ENCODE data around the gene PNPT1.
A peak's percentile ranks its signal among the peaks of the same experiment; 100 is the strongest.
"Not testable (repeated sequence)": the region's sequence is repeated elsewhere in the genome, so short reads cannot be mapped to it uniquely, and the experiment has no call there.

Gene PNPT1

GRCh38 chr2:55653255-55653654 is 40.4 kb downstream of the PNPT1 start:
- no peak for DNase-seq

- no peak for DNase-seq
These were observed 44.4 kb downstream of the PNPT1 start for GRCh38 chr2:55649211-55649610.

GRCh38 chr2:55636831-55637230 is 56.8 kb downstream of the PNPT1 start:
- DNase-seq, result no peak

- DNase-seq, result no peak
These were observed 64.7 kb downstream of the PNPT1 start for GRCh38 chr2:55628931-55629330.

- no peak for DNase-seq
These were observed 65.7 kb downstream of the PNPT1 start for GRCh38 chr2:55627915-55628314.

GRCh38 chr2:55621802-55622201 is 71.8 kb downstream of the PNPT1 start:
- DNase-seq, result no peak

- DNase-seq, result no peak
These were observed 73.4 kb downstream of the PNPT1 start for GRCh38 chr2:55620123-55620779.

- peak; percentile 61 for DNase-seq
These were observed 75.2 kb downstream of the PNPT1 start for GRCh38 chr2:55618275-55619055.

GRCh38 chr2:55618025-55618274 is 75.7 kb downstream of the PNPT1 start:
- DNase-seq, result no peak

GRCh38 chr2:55617175-55618024 is 76.2 kb downstream of the PNPT1 start, which contains the start of gene PPP4R3B:
PPP4R3B (minus strand) TSS chr2:55617622; CDS start chr2:55617285, 337 bp downstream.
- peak; percentile 100 for DNase-seq

GRCh38 chr2:55616551-55617174 is 77.0 kb downstream of the PNPT1 start:
- peak; percentile 67 for DNase-seq

- no peak for DNase-seq
These were observed 81.6 kb downstream of the PNPT1 start for GRCh38 chr2:55611997-55612396.

- DNase-seq, result no peak
These were observed 82.5 kb downstream of the PNPT1 start for GRCh38 chr2:55610954-55611743.

- DNase-seq, result no peak
These were observed 83.6 kb downstream of the PNPT1 start for GRCh38 chr2:55609938-55610578.

GRCh38 chr2:55609193-55609794 is 84.3 kb downstream of the PNPT1 start:
- DNase-seq, result no peak

- no peak for DNase-seq
These were observed 85.9 kb downstream of the PNPT1 start for GRCh38 chr2:55607717-55608116.

- no peak for DNase-seq
These were observed 89.5 kb downstream of the PNPT1 start for GRCh38 chr2:55604027-55604565.

GRCh38 chr2:55601849-55602248 is 91.8 kb downstream of the PNPT1 start:
- no peak for DNase-seq

- DNase-seq, result no peak
These were observed 95.4 kb downstream of the PNPT1 start for GRCh38 chr2:55598056-55598795.

- not testable (repeated sequence) for DNase-seq
These were observed 96.8 kb downstream of the PNPT1 start for GRCh38 chr2:55596795-55597194.

Measured in CD4-positive, alpha-beta T cell treated with Interleukin-15 for 1 hour (primary cell).